HUES64 (cell line): ENCODE results near the gene UBB.
"Not testable (repeated sequence)": the region's sequence is repeated elsewhere in the genome, so short reads cannot be mapped to it uniquely, and the experiment has no call there.

Experiments used
- H3K27ac ChIP-seq: 2 replicates; pipeline ENCODE4 v1.7.0; 2013; ENCODE audit warnings: low read depth, low read length, inconsistent platforms
- H3K27me3 ChIP-seq: 2 replicates; pipeline ENCODE4 v1.6.1; 2013; ENCODE audit warnings: mild to moderate bottlenecking, low read length; ENCODE audit not compliant: insufficient read depth
- H3K36me3 ChIP-seq: 2 replicates; pipeline ENCODE4 v1.6.1; 2013; ENCODE audit warnings: mild to moderate bottlenecking, low read length; ENCODE audit not compliant: insufficient read depth
- H3K4me1 ChIP-seq: 2 replicates; pipeline ENCODE4 v1.6.1; 2013; ENCODE audit warnings: mild to moderate bottlenecking, low read length, moderate library complexity; ENCODE audit not compliant: insufficient read depth
- H3K4me3 ChIP-seq: 2 replicates; pipeline ENCODE4 v1.5.1; 2013; ENCODE audit warnings: mild to moderate bottlenecking, low read length, moderate library complexity
- H3K9ac ChIP-seq: 2 replicates; pipeline ENCODE4 v1.6.1; 2013; ENCODE audit warnings: mild to moderate bottlenecking, low read depth, low read length
- H3K9me3 ChIP-seq: 2 replicates; pipeline ENCODE4 v1.6.1; 2013; ENCODE audit warnings: low read depth, low read length; ENCODE audit not compliant: insufficient read depth
- WGBS: fragments of 150-250, 120-280 bp; methylation state at CpG from one replicate; pipeline ENCODE4 v1.1.7; 2013; ENCODE audit warnings: missing lambda C conversion rate; 5-methylcytosine and 5-hydroxymethylcytosine counted together

Gene UBB

DNA sequence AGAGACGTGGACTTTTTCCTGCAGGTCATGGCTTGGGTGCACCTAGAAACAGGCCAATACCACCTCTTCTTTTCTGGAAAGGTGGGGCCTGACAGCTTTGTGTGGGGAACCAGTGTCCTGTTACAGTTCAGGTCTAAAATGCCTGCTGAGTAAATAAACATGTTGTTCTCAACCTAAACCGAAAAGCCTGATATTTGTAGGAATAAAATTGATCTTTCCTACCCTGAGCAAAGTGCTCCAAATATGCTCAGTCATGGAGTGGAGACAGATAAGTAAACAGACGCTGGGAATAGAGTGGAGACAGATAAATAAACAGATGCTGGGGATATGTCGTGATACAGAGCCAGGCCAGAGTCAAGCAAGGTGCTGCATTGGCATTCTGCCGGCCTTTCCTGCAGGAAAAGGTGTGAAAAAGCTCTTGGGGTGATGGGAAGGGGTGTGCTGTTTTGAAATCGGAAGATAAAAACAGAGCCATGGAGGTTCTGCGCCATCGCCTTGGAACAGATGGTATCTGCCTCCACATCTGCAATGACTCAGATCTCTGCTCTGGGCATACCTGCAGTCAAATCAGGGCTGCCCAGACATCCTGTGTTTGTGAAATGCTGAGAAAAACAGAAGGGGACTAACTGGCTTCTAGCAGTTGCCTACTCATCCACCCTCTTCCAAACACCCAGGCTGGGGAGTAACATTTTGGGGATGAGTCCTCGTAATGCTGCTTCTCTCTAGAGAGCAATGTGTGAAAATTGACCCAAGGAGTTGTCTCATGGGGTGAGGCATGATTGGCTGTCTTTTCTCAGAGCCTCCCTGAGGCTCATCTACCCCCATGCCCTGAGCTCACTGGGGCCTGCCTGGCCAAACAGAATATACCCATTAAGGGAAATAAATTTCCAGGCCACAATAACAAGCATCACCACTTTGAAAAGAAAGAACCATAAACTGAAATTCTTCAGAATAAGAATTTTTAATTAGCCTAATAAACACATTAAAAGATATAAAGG lies 17.7 kb downstream of the UBB start:
- no peak overlapping the region for H3K27ac ChIP-seq
- H3K4me1 ChIP-seq, result peaks cover 9% of the 10 kb centered on the region
- no peaks in the 10 kb centered on the region for H3K36me3 ChIP-seq
- no peaks in the 10 kb centered on the region for H3K9me3 ChIP-seq
- H3K4me3 ChIP-seq, result no peak overlapping the region
- H3K9ac ChIP-seq, result no peak overlapping the region
- WGBS, result 75% methylated on average over 8 of the region's 9 CpGs
- H3K27me3 ChIP-seq, result no peaks in the 10 kb centered on the region

DNA sequence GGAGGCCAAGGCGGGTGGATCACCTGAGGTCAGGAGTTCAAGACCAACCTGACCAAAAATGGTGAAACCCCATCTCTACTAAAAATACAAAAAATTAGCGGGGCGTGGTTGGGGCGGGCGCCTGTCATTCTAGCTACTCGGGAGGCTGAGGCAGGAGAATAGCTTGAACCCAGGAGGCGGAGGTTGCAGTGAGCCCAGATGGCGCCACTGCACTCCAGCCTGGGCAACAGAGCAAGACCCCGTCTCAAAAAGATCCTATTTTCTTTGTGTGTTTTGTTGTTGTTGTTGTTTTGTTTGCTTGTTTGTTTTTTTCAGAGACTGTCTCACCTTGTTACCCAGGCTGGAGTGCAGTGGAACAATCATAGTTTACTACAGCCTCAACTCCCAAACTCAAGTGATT lies 23.0 kb downstream of the UBB start:
- H3K36me3 ChIP-seq, H3K4me3 ChIP-seq, H3K27ac ChIP-seq, H3K4me1 ChIP-seq, H3K27me3 ChIP-seq, H3K9ac ChIP-seq, H3K9me3 ChIP-seq: not testable (repeated sequence)
- WGBS, result 95% methylated on average over 9 of the region's 9 CpGs

DNA sequence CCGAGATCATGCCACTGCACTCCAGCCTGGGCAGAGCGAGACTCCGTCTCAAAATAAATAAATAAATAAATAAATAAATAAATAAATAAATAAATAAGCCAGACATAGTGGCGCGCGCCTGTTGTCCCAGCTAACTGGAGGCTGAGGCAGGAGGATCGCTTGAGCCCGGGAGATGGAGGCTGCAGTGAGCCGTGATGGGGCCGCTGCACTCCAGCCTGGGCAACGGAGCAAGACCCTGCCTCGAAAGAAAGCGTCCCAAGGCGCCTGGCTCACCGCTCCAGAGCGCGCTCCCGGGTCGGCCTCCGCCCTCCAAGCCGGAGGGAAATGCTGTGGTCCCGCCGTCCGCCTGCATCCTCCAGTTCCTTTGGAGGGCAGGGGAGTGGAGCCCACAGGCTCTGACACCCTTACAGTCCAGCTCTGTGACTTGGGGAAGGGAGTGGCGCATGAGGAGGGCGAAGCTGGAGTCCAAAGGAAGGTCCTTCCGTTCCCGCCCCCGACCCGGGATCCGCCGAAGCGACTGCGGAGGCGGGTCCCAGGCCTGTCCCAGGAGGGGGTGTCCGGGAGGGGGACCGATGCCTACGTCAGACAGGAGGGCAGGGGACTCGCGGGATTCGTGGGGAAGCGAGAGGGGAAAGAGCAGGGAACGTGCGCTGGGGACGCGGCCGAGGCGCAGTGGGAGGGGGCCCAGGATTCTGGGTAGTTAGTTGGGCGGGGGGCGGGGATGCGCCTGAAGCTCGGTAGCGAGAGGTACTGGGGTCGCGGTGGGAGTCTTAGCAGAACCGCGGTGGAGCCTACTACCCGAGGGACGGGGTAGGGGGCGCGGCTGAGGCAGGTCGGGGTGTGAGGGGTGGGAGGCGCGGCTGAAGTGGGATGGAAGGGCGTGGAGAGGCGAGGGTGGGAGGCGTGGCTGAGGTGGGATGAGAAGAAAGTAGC lies 26.1 kb downstream of the UBB start:
- no peaks in the 10 kb centered on the region for H3K36me3 ChIP-seq
- peak overlapping the region; percentile 73 for H3K9ac ChIP-seq
- H3K9me3 ChIP-seq, result no peaks in the 10 kb centered on the region
- H3K4me1 ChIP-seq, result 0 out of 2 replicates have a peak, but pooled peaks cover 3% of the 10 kb centered on the region
- 7% methylated on average over 65 of the region's 67 CpGs for WGBS
- peak overlapping the region; percentile 53; the same call in 1 of the 2 replicates for H3K27ac ChIP-seq
- no peaks in the 10 kb centered on the region for H3K27me3 ChIP-seq
- peak overlapping the region; percentile 67 for H3K4me3 ChIP-seq

DNA sequence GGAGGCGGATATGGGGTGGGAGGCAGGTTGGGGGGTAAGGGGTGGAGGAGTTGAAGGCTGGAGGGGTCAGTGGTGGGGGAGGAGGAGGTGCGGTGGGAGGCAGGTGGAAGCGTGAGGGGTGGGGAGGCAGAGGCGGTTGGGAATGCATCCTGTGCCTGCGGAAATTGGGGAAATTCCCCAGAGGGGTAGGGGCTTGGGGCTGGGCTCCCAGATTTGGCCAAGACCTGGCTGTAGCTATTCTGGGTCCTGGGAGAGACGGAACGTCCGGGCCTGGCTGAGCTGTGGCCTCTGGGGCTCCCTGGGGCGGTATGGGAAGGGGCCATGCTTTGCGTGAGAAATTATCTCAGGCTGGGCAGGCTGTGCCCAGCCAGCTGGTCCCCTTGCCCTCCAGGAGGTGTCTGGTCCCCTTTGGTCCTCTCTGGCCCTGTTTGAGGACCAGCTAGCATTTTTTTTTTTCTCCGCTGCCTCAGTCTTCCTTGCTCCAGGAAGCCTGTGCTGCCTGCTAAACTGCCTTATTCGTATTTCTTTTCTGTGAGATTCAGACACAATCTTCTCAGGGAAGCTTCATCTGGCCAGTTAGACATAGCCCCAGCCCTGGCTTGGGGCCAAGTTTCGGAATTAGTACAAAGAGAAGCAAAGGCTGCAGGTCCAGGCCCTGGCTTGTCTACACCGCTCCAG lies 27.2 kb downstream of the UBB start:
- no peaks in the 10 kb centered on the region for H3K9me3 ChIP-seq
- 0 out of 2 replicates have a peak, but pooled peaks cover 3% of the 10 kb centered on the region for H3K4me1 ChIP-seq
- peak overlapping the region; percentile 56; the same call in 1 of the 2 replicates for H3K27ac ChIP-seq
- 44% methylated on average over 14 of the region's 14 CpGs for WGBS
- H3K9ac ChIP-seq, result no peak overlapping the region
- no peaks in the 10 kb centered on the region for H3K27me3 ChIP-seq
- no peaks in the 10 kb centered on the region for H3K36me3 ChIP-seq
- H3K4me3 ChIP-seq, result peak overlapping the region; percentile 3; the same call in 1 of the 2 replicates

DNA sequence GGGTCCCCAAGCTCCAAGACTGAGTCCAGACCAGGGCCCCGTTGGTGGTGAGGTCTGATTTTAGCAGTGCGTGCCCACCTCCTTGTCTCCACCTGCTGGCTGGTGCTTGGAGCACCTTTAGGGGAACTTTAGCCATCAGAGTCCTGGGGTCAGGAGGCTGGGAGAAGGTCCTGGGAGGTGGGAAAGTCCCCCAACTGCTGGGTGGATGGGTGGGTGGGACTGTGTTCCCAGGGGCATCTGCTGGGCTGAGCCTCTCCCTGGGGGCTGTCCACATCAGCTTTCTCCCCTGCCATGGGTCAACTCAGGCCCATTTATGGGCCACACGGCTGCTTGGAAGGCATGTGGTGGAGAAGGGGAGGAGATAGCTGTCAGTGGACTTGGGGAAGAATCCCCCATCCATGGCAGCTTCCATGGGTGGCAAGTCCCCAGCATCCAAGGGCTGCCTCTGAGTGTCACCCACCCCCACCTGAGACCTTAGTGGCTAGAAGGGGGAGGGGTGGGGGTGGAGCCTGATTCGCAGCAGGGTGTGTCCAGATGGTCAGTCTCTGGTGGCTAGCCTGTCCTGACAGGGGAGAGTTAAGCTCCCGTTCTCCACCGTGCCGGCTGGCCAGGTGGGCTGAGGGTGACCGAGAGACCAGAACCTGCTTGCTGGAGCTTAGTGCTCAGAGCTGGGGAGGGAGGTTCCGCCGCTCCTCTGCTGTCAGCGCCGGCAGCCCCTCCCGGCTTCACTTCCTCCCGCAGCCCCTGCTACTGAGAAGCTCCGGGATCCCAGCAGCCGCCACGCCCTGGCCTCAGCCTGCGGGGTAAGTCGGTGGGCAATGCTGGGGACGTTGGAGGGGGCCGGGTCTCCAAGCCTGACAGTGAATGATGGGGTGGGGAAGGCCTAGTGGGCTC lies 34.4 kb downstream of the UBB start, which contains the start of gene TRPV2:
TRPV2 (plus strand) TSS at position 541 of the 894 bp plus-strand sequence. CDS start 2,098 bp downstream, outside the sequence.
- Histone ChIP-seq H3K27me3 (no peaks in the 10 kb centered on the region), H3K27ac (no peak within 1 kb of the TSS), H3K4me3 (peak within 1 kb of the TSS; percentile 10), H3K9me3 (no peaks in the 10 kb centered on the region), H3K4me1 (peaks cover 17% of the 10 kb centered on the region), H3K36me3 (no peaks in the 10 kb centered on the region), H3K9ac (no peak within 1 kb of the TSS)
- 23% methylated on average over 21 of the region's 21 CpGs for WGBS

DNA sequence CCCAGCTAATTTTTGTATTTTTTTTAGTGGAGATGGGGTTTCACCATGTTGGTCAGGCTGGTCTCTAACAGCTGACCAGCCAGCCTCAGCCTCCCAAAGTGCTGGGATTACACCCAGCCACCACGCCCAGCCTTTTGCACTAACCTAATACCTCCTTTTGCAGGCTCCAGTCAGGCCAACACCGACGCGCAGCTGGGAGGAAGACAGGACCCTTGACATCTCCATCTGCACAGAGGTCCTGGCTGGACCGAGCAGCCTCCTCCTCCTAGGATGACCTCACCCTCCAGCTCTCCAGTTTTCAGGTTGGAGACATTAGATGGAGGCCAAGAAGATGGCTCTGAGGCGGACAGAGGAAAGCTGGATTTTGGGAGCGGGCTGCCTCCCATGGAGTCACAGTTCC lies 36.5 kb downstream of the UBB start:
- H3K36me3 ChIP-seq, result no peaks in the 10 kb centered on the region
- no peak overlapping the region for H3K9ac ChIP-seq
- no peak overlapping the region for H3K4me3 ChIP-seq
- no peaks in the 10 kb centered on the region for H3K9me3 ChIP-seq
- H3K27ac ChIP-seq, result no peak overlapping the region
- H3K27me3 ChIP-seq, result no peaks in the 10 kb centered on the region
- WGBS, result 97% methylated on average over 7 of the region's 7 CpGs
- H3K4me1 ChIP-seq, result peaks cover 17% of the 10 kb centered on the region

DNA sequence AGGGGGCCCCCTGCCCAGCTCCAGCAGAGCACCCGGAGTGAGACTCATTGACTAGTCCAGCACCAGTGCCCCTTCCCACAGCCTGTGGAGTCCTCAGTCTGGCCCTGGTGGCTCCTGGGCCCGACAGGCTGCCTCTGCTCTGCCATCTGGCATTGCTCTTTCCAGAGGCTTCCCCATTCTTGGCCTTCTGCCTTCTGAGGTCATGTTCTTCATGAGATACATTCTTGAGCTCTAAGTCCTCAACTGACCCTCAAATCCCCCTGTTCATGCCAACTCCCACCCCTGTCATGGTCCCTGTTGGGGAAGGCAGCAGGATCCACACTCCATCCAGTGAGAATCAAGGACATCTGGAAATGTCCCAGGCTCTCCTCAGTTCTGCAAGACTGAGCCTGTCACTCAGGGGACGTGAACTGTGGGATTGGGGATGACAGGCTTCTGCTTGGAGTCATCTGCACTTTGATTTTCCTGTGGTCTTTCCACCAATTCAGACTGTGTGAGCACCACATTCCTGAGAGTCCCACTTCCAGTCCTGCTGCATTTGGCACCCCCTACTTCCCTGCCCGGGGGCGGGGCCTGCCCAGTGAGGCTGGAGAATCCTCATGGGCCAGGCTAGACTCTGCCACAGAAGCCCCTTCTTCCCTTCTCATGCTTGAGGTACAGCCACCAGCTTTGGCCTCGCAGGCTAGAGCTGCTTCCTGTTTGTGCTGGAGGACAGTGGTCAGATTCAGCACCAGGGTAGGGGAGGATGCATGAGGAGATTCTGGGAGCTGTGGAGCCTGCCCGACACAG lies 37.2 kb downstream of the UBB start:
- Histone ChIP-seq H3K9me3 (no peaks in the 10 kb centered on the region), H3K27ac (no peak overlapping the region), H3K36me3 (no peaks in the 10 kb centered on the region), H3K4me1 (peaks cover 17% of the 10 kb centered on the region), H3K4me3 (no peak overlapping the region), H3K9ac (no peak overlapping the region), H3K27me3 (no peaks in the 10 kb centered on the region)
- 89% methylated on average over 7 of the region's 7 CpGs for WGBS

DNA sequence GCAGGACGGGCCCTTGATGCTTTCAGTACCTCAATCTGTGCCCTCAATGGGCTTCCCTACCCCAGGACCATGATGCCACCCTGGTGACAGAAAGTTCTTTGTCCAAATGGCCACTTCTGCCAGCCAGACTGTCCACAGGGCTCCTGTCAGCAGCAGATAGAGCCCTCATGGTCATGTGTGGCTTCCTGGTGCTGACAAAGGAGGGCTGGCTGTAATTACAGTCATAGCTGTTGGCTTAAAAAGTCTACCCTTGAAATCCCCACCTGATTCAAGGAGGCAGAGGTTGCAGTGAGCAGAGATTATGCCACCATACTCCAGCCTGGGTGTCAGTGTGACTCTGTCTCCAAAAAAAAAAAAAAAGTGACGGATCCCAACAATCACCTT lies 37.8 kb downstream of the UBB start:
- peaks cover 17% of the 10 kb centered on the region for H3K4me1 ChIP-seq
- H3K36me3 ChIP-seq, result no peaks in the 10 kb centered on the region
- H3K9me3 ChIP-seq, result no peaks in the 10 kb centered on the region
- 95% methylated on average over 1 of the region's 2 CpGs for WGBS
- H3K27me3 ChIP-seq, result no peaks in the 10 kb centered on the region
- H3K9ac ChIP-seq, result no peak overlapping the region
- no peak overlapping the region for H3K4me3 ChIP-seq
- no peak overlapping the region for H3K27ac ChIP-seq

DNA sequence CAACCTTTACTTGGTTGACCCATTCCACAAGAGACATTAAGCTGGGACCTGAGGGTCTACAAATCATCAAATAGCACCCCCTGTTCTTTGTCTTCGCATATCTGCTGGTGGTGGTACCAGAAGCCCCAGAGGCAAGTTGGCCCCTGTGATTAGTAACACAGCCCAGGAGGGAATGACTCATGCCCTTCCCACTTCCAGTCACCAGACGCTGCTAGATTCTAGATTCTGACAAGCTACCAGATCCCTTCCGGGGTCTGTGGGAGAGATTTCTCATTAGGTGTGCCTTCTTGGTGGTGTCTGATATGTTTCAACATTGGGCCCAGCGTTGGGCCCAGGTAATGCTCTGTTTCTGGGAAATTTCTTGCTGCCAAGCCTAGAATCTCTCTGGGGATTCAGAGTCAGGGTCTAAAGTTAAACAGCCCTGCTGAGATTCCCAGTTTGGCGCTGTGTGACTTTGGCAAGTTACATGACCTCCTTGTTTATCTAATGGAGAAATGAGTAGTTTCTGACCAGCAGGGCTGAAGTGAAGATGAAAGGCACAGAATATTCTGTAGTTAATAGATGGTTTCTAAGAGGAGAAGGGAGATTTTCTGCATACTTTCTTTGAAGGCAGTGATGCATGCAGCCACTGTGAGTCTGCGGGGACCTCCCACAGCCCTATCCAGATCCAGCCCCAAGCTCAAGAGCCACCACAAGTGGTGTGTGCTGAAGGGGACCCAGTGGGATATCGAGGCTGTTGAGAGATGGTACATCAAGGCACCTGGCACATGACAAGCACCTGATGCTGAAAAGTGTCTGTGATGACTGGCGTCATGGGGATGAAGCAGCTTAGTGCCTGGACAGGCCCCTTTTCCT lies 38.4 kb downstream of the UBB start:
- H3K9me3 ChIP-seq, result no peaks in the 10 kb centered on the region
- no peaks in the 10 kb centered on the region for H3K27me3 ChIP-seq
- no peak overlapping the region for H3K4me3 ChIP-seq
- H3K4me1 ChIP-seq, result peaks cover 17% of the 10 kb centered on the region
- no peak overlapping the region for H3K27ac ChIP-seq
- H3K36me3 ChIP-seq, result no peaks in the 10 kb centered on the region
- H3K9ac ChIP-seq, result no peak overlapping the region
- WGBS, result 75% methylated on average over 8 of the region's 8 CpGs
